ENCODE data around the gene CEBPE.

DNA sequence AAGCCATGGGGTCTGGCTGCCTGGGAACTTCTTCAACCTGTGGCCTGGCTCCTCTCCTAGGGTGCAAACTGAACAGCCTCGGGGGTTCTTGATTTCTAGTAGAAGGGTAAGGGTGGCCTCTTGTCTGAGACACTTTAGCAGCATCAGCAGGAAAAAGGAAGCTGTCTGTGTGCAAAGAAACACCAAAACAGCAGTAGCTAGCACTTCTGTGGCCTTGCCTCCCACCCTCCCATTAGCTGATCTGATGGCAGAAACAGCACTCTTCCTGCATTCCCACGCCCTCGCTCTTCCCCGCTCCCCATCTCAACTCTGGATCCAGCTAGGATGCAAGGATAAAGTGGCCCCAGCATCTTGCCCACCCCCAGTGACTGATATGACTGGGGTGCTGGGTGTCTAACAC lies 43.7 kb upstream of the CEBPE start:
- TF ChIP-seq, protein P1, sequence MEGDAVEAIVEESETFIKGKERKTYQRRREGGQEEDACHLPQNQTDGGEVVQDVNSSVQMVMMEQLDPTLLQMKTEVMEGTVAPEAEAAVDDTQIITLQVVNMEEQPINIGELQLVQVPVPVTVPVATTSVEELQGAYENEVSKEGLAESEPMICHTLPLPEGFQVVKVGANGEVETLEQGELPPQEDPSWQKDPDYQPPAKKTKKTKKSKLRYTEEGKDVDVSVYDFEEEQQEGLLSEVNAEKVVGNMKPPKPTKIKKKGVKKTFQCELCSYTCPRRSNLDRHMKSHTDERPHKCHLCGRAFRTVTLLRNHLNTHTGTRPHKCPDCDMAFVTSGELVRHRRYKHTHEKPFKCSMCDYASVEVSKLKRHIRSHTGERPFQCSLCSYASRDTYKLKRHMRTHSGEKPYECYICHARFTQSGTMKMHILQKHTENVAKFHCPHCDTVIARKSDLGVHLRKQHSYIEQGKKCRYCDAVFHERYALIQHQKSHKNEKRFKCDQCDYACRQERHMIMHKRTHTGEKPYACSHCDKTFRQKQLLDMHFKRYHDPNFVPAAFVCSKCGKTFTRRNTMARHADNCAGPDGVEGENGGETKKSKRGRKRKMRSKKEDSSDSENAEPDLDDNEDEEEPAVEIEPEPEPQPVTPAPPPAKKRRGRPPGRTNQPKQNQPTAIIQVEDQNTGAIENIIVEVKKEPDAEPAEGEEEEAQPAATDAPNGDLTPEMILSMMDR (IDR thresholded peaks at IDR 0.05), result no peak
- TF ChIP-seq EZH2 (IDR thresholded peaks at IDR 0.05; ENCODE audit: borderline replicate concordance, insufficient read depth, low read depth, low read length, poor library complexity, severe bottlenecking), result no peak

All from B cell (primary cell).